Hypothalamus (tissue), 51 donors: ENCODE data around the gene OTUB1.
"Not testable (repeated sequence)": the region's sequence is repeated elsewhere in the genome, so short reads cannot be mapped to it uniquely, and the experiment has no call there.

ENCODE experiments used
- DNase-seq, 51 donors: peaks; one replicate each; lab custom pipeline; 2025; lab: John Stamatoyannopoulos, UW

OTUB1 gene, protein sequence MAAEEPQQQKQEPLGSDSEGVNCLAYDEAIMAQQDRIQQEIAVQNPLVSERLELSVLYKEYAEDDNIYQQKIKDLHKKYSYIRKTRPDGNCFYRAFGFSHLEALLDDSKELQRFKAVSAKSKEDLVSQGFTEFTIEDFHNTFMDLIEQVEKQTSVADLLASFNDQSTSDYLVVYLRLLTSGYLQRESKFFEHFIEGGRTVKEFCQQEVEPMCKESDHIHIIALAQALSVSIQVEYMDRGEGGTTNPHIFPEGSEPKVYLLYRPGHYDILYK

DNA sequence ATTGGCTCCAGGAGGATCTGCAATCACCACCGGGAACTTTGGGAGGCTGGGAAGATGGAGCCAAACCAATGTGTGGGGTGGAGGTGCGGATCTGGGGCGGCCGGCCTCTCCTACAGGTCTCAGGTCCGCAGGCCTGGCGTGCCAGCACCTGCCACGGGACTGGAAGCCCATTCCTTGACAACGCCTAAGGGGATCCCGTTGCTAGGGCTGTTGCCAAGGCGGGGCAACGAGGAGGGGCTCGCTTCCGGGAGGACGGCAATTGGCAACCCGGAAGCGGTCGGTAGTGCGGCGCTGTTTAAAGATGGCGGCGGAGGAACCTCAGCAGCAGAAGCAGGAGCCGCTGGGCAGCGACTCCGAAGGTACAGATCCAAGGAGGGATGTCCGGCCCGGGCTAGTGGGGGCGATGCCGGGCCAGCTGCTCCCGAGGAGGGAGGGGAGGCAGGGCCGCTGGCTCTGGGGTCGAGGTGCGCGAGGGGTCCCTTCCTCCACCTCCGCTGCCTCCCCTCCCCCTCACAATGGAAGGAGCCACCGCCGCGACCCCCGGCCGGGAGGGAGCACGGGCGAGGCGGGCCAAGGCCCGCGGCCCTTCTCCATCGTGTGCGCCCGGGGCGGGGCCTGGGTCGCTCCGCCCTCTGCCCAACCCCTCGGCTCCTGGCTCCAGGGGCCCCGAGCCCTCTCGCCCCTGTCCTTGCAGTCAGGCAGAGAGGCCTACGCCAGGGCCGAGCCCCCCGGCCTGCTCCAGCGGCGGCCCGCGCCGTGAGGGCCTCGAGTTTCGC, at the start of gene OTUB1:
Gene OTUB1 (plus strand): TSS at position 283 of the 776 bp plus-strand sequence. CDS start 19 bp downstream, at position 302.
- DNase-seq: peak; percentile 22 to 91 (median 79)

DNA sequence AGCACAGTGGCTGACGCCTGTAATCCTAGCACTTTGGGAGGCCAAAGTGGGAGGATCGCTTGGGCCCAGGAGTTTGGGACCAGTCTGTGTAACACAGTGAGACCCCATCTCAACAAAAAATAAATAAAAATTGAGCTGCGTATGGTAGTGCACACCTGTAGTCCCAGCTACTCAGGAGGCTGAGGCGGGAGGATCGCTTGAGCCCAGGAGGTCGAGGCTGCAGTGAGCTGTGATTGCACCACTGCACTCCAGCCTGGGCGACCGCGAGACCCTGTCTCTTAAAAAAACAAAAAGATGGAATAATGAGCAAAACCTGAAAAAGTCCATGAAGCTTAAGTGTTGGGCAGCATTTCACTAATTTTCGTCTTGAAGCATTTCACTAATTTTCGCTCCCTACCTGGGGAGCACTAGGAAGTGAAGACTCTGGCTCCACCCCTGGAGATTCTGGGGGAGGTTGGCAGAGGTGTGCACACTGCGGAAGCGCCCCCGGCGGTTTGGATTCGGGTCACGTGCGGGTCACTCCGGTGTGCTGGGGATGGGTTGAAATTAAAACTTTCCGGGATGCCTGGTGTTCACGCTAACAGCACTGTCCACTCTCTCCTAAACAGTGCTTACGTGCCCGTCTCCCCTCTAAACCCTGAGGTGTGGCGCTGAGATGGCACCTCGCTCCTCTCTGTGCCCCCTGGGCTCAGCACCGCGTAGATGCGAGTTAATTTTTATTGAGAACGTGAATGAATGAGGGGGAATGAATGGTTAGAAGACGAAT, 48.3 kb upstream of the OTUB1 start:
- DNase-seq: no peak

DNA sequence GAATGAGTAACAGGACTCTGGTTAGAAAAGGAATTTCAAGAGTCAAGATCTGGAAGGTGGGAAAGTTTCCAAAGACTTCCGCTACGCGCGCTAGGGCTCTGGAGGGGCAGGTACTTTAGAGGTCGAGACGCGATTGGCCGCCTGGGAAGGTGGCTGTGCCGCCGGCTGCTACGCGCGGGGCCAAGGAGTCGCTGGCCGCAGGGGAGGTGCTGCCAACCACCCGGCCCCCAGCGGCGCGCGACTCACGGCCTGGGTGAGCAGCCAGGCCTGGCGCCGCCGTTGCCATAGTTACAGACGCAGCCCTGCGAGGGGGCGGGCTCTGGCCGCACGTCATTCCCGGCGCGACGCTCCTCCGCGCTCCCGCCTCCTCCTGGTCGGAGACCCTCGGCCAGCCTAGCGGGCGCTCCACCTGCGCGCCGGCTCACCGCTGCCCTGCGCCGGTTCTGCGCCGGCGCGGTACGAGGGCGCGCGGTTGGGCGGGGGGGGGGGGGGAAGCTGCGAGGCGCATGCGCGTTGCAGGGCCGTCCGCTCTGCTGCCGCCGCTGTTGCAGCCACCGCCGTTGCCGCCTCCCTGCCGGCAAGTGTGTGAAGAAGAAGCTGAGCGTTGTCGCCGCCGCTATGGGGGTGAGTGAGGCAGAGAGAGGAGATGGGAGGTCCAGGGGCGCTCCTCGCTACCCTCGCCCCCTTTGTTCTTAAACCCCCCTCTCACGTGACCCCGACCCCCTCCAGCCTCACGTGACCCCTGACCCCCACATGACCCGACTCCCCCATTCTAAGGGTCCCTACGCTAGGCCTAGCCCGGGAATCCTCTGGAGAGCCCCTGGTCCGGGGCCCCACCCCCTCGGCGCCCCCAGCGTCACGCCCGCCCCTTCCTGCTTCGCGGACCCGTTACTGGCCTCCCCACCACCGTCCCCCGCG, 47.5 kb upstream of the OTUB1 start, which contains the start of gene NAA40:
Gene NAA40 (plus strand): TSS at position 524 of the 918 bp plus-strand sequence. CDS start 95 bp downstream, at position 619.
- peak in 50 of 51 donors; percentile 17 to 91 (median 84) for DNase-seq

DNA sequence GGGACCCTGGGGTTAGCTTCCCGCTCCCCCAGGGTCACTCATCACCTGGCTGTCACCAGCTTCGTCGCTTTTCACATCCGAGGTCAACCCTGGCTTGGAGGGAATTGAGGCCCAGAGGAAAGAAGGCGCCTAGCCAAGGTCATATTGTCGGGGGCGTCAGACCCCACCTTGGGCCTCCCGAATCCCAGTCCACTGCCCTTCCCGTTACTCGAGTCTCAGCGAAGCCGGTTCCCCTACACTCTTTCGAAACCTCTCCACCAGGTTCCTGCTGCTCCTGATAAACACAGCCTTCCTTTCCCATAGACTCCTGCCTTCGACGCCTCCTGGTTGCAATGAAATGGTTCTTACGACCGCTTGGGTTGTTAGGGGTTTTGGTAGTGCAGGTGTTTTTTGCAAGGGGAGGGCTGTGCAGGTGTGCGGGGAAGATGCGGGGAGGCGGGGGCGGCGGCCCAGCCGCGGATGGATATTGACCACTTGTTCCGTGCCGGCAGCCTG, 46.8 kb upstream of the OTUB1 start:
- peak in 4 of 51 donors; percentile 21 to 53 (median 34) for DNase-seq

DNA sequence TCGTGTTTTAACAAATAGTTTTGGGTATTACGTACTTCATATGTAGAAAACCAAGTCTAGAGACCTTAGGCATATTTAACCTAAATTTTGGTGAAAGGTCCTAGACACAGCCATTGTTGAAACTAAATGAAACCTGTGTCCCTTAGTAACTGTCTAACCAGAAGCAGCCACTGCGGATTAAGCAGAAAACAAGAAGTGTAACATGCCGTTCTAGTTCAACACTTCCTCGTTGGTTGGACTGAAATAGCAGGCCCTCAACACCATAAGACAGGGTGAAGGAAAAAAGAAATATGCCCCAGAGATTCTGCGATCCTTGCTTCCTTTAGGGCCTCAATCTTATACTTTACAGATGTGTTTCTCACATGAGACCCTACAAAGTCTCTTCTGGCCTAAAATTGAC, 45.5 kb upstream of the OTUB1 start:
- DNase-seq: no peak

DNA sequence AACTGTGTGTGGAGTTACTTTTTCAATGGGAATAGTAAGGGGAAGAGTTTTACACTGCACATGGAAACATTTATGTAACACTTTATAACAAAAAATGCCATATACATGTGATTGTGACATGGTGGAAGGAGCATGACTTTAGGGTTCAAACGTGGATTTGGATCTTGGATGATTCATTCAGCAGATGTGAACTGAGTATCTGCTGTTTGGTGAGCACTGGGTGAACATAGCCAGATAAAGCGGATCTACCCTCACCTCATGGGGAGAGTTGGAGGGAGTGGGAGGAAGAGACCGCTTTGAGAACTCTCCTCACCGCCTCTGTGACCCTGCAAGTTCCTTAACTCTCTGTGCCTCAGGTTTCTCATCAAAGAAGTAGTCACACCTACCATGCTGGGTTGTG, 44.3 kb upstream of the OTUB1 start:
- DNase-seq: no peak

DNA sequence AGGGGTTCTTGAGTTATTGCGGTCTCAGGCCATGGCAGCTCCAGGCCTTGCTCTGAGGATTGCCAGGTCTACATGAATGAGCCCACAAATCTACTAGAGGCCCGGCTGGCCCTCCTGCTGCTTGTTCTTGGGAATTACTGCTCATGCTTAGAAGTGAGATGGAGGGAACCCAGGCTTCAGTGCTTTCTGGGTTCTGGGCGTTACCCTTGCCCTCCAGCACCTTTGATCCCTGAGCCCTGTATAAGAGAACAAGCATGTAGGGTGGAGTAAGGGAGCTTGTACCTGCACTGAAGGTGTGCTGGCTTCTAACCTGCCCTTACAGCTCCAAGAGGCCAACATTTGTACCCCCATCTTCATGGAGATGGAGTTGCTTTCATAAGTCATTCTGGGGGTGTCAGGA, 43.4 kb upstream of the OTUB1 start:
- DNase-seq: no peak

DNA sequence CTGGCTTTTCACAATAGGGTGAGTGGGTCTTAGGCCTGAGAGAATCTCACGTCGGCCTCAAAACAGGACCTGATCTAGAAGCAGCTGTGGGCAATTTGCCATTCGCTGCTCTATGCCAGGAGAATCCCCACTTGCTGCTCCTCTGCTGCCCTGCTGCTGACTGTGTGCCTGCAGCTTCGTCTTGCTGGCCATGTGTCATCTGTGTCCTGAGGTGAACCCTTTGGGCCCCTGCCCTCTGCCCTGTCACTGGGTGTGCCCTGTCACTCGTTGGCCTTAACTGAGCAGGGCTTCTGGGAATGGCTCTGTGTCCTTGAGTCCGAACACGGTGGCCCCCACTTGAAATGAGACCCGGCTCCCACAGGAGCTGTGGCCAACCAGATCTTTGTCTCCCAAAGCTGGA, 41.3 kb upstream of the OTUB1 start:
- peak in 6 of 51 donors; percentile 6 to 15 (median 12) for DNase-seq

DNA sequence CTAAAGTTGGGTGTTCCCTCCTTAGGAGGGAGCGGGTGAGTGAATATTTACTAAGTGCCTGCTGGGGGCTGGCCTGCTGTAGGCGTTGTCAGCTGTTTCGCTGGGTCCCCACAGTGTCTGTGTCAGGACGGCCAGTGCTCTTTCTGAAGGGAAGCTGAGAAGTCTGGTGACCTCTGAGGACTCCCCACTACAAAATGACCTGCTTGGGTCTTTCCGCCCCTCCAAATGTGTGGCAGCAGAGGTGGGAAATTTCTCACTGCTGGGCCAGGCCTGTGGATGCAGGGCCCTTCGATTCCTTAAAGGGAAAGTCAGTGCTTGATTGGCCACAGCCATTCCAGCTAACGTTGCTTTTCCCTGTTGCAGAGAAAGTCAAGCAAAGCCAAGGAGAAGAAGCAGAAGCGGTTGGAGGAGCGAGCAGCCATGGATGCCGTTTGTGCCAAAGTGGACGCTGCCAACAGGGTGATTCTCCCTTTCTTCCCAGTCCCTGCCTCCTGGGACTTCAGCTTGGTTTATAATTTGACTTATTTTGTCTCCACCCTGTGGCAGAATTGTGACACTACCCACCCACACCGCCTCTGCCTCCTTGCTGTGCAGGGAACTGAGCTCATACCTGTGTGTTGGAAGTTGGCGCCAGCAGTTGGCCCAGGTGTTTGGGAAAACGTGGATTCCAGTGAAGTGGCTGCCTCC, 40.6 kb upstream of the OTUB1 start:
- DNase-seq: peak in 45 of 51 donors; percentile 10 to 85 (median 54)

DNA sequence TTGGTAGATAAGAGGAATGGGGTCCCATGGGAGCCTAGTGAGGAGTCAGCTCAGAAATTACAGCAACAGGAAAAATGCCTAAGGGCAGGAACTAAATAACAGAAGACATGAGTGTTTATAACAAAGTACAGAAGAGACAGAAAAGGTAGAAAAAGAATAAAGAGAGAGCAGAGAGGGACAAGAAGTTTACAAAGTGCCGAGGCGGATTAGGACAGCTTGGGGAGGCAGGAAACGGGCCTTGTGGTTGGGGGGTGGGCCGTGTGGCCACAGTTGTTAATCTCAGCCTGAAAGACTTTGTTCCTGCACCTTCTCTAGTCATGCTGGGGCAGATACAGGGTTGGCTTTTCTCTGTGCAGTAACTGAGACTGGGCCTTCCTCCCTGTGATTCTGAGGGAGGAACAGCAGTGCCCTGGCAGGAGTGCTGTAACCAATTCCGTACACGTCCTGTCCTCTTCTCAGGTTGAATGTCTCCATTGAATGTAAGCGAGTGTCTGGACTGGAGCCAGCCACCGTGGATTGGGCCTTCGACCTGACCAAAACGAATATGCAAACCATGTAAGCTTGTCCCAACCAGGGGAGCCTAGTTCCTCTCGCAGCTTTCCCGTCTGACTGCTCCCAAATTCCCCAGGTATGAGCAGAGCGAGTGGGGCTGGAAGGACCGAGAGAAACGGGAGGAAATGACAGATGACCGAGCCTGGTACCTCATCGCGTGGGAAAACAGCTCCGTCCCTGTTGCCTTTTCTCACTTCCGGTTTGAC, 34.3 kb upstream of the OTUB1 start:
- DNase-seq: no peak

DNA sequence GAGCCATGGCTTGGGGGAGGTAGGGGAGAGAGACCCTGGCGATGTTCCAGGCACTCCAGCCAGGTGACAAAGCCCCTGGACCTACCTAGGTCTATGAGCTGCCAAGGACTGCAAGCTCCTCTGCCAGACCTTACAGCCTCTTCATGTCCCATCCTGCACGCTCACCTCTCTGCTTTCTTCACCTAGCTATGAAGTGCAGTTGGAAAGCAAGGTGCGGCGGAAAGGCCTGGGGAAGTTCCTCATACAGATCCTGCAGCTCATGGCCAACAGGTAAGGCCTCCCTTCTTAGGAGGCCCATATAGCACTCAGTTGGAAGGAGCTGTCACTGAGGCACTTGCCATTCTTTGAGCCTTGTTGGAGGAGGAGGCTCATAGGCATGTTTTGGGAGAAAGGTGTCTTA, 33.7 kb upstream of the OTUB1 start:
- no peak for DNase-seq

DNA sequence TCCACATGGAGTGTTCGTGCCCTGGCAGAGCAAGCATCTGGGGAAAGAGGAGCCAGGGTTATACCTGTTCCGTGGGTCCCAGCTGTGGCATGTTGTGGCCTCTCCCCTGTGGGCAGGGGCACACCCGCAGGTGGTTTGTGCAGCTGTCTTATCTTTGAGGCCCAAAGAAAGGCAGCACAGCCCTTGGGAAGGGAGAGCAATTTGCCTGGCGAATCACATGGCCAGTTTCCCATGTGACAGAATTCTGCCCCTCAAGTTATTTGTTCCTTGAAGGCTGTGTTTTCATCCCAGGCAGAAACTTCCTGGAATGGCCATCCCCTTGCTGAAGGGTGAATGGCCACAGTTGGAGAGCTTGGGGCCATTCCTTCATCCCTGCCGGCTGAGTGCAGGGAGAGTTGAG, 28.2 kb upstream of the OTUB1 start:
- no peak for DNase-seq

DNA sequence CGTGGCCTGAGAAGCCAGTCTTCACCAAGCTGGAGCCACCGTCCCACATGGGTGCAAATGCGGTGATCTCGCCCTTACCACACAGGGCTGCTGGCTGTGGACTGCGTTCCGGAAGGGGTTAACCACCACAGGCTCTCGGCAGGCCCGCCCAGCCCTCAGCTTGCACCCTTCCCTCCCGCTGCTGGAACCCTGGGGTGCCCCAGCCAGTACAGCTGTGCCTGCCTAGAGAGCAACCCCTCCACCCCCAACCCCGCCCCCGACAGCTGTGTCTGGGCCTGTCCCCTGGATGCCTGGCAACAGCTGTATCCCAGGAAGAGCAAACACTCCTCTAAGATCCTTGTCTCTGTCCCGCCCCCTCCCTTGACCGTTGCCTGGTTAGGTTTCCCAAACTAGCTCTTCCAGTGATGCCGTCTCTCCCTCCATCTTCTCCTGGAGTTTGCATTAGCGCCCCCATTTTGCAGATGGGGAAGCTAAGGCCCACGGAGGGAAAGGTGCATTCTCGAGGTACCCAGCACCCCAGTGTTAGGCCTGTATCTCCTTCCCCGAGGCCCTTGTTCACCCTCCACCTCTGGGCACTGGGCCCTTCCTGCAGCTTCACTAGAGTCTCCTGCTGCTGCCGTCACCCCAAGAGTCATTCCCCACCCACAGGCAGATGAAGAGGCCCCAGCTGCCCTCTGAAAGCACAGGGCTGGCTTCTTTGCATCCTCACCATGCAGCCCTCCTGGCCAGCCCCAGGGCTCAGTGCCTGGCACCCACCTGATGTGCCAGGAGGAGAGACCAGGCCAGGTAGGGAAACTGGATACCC, 24.4 kb upstream of the OTUB1 start:
- DNase-seq: no peak

DNA sequence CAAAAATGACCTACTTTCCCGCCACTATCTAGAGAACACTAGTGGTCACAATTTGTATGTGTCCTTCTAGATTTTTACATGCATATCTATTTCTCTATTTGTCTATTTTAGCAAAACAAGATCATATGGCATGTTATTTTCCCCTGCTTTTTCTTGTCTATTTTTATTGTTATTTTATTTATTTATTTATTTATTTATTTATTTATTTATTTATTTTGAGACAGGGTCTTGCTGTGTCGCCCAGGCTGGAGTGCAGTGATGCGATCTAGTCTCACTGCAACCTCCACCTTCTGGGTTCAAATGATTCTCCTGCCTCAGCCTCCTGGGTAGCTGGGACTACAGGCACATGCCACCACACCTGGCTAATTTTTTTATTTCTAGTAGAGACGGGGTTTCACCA, 22.3 kb upstream of the OTUB1 start:
- DNase-seq: not testable (repeated sequence)

DNA sequence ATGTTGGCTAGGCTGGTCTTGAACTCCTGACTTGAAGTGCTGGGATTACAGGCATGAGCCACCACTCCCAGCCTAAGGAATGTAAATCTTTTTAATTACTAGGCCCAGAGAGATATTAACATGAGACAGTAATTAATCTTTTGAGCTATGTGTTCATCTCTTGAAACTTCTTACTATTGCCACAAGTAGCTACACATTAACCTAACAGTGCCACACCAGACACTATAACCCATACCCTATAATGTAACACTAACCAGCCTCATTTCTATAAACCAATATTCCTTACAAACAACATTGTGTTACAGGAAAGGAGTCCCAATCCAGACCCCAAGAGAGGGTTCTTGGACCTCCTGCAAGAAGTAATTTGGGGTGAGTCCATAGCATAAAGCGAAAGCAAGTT, 19.8 kb upstream of the OTUB1 start:
- no peak for DNase-seq

DNA sequence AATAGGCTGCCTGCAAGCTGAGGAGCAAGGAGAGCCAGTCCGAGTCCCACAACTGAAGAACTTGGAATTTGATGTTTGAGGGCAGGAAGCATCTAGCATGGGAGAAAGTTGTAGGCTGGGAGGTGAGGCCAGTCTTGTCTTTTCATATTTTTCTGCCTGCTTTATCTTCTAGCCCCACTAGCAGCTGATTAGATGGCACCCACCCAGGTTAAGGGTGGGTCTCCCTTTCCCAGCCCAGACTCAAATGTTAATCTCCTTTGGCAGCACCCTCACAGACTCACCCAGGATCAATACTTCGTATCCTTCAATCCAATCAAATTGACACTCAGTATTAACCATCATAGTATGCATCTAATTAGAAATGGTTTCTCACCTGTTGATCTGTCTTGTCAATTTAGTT, 16.8 kb upstream of the OTUB1 start:
- no peak for DNase-seq

DNA sequence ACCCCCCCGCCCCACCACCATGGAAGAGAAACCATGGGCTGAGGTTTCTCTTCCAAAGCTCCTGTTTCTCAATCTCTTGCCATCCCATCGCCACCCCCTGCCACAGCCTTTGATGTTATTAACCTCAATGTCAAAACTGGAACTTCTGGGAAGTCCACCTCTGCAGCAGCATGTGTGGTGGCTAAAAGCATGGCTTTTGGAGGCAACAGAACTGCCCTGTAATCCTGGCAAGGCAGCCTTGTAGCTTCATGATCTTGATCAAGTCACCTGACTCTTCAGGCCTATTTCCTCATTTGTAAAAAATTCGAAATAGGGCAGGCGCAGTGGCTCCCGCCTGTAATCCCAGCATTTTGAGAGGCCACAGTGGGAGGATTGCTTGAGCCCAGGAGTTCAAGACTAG, 15.3 kb upstream of the OTUB1 start:
- DNase-seq: no peak

DNA sequence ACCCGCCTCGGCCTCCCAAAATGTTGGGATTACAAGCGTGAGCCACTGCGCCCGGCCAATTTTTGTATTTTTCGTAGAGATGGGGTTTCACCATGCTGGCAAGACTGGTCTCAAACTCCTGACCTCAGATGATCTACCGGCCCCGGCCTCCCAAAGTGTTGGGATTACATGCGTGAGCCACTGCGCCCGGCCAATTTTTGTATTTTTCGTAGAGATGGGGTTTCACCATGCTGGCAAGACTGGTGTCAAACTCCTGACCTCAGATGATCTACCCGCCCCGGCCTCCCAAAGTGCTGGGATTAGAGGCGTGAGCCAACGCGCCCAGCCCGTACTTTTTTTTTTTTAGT, 12.4 kb upstream of the OTUB1 start:
- peak in 1 of 51 donors; percentile 49 for DNase-seq
